HG03196 (cell line): ENCODE results near the gene NRXN3.

Experiments
- ATAC-seq: cut with Tn5 transposase; IDR thresholded peaks from one replicate; pipeline ENCODE4 v1.9.1; 2021; ENCODE audit not compliant: unreplicated experiment

Gene NRXN3

GRCh38 chr14:79904497-79904896, 1734.3 kb downstream of the NRXN3 start:
- no peak for ATAC-seq

DNA sequence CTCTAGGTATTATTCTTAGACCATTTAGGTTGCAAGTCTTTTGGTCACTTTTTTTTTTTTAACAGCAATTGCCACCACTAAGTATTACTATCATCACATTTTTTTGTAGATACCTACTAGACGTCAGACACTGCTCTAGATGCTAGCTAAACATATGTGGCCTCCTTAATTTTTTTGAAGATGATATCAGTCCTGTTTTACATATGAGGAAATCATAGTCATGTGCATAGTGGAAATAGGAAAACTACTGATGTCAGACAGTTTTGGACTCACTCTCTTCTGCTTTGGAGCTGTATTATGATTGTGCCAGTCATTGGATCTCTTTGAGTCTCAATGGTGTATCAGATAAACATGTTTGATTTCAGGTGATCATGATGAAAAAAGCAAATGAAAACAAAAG, 1736.8 kb downstream of the NRXN3 start:
- no peak for ATAC-seq

DNA sequence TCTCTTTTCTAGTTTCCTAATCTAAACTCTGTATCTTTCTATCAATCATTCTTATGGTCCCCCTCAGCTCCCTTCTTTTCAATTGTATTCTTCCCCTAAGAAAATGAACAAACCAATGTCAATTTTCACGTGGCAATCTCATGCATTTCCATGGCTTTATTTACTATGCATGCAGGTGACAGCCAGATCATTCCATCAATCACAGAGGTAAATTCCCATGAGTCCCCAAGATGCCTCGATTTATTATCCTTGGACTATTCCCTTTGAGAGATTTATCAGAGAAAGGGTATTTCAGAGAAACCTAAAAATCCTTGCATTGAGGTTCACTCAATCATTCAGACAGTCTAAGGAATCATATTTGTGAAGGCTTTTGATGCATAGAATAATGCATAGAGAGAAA, 1739.9 kb downstream of the NRXN3 start:
- ATAC-seq, result no peak

- no peak for ATAC-seq
Measured at GRCh38 chr14:79911744-79912143, 1741.6 kb downstream of the NRXN3 start.

- no peak for ATAC-seq
Measured at GRCh38 chr14:79914595-79914994, 1744.4 kb downstream of the NRXN3 start.

DNA sequence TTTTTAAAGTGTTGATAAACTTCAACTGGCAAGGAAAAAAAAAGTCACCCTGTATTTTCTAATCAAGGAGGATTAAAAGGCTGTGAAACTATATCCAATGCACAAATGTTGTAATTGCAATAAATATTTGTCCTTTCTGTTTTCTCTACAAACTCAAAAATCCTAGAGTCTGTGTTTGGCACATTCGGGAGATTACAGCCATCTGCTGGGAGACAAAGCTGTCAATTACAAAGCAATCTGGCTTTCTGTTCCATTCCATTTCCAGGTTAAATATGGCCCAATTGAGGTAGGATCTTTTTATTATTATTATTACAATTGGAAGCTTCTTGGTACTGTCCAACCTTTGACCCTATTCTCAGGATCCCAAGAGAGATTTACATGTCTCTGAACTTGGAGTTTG, 1745.2 kb downstream of the NRXN3 start:
- no peak for ATAC-seq

GRCh38 chr14:79916281-79916680, 1746.1 kb downstream of the NRXN3 start:
- no peak for ATAC-seq

DNA sequence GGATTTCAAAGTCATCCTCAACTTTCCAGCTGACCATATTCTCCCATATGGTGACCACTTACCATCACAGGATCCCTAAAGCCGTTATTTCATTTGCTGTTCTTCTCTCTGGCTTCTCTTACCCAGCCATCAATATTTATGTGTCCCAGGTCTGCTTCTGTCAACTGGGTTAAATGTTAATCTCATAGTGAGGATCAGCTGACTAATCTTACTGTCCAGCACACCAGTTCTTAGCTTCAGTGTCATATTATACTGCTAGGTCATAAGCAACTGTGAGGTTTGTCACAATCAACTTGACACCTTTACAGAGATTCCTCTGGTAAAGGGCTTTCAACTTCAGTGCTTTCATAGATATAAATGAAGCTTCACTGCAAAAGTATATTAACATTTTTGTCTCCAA, 1746.7 kb downstream of the NRXN3 start:
- ATAC-seq, result no peak
